Measurements from ENCODE around the gene CARM1. TPM values are rescaled to one million over a fixed set of nuclear protein-coding genes. Genes with fewer than 3 reads are reported as not detected.

Gene CARM1
- polyA plus RNA-seq, 1 donor from 2014 or later, result 22.3 TPM

- Histone ChIP-seq H3K27ac (ENCODE audit: low read length) (peak overlapping the region; percentile 53), H4K20me1 (ENCODE audit: insufficient read depth) (no peaks in the 10 kb centered on the region), H2AFZ (ENCODE audit: low read depth, low read length) (peak overlapping the region; percentile 27), H3K9ac (ENCODE audit: low read length) (peak overlapping the region; percentile 84), H3K79me2 (replicated peaks; ENCODE audit: insufficient read depth, low read length) (peaks cover 23% of the 10 kb centered on the region), H3K36me3 (ENCODE audit: insufficient read depth, low read length) (no peaks in the 10 kb centered on the region), H3K9me2 (ENCODE audit: insufficient read depth, low read length) (no peaks in the 10 kb centered on the region), H3F3A (ENCODE audit: insufficient read depth, low read length, poor library complexity, severe bottlenecking) (no peaks in the 10 kb centered on the region), H3K27me3 (ENCODE audit: insufficient read depth, low read depth, low read length) (no peaks in the 10 kb centered on the region), H3K4me3 (ENCODE audit: low read length) (peak overlapping the region; percentile 98), H3K9me3 (ENCODE audit: low read length) (no peaks in the 10 kb centered on the region), H3K4me2 (ENCODE audit: low read length) (peak overlapping the region; percentile 85)
- TF ChIP-seq TAF1 (IDR thresholded peaks at IDR 0.05; ENCODE audit: low read depth), result no peak
These were observed 56.6 kb downstream of the CARM1 start for GRCh38 chr19:10927730-10928562.

- Histone ChIP-seq H3K36me3 (ENCODE audit: insufficient read depth, low read length) (no peaks in the 10 kb centered on the region), H3K9me3 (ENCODE audit: low read length) (no peaks in the 10 kb centered on the region), H2AFZ (ENCODE audit: low read depth, low read length) (peak within 1 kb of the TSS; percentile 27), H4K20me1 (ENCODE audit: insufficient read depth) (no peaks in the 10 kb centered on the region), H3K4me3 (ENCODE audit: low read length) (peak within 1 kb of the TSS; percentile 98), H3K79me2 (replicated peaks; ENCODE audit: insufficient read depth, low read length) (peaks cover 23% of the 10 kb centered on the region), H3K4me2 (ENCODE audit: low read length) (peak within 1 kb of the TSS; percentile 85), H3K27ac (ENCODE audit: low read length) (peak within 1 kb of the TSS; percentile 64), H3K9ac (ENCODE audit: low read length) (peak within 1 kb of the TSS; percentile 84), H3K9me2 (ENCODE audit: insufficient read depth, low read length) (no peaks in the 10 kb centered on the region), H3F3A (ENCODE audit: insufficient read depth, low read length, poor library complexity, severe bottlenecking) (no peaks in the 10 kb centered on the region), H3K27me3 (ENCODE audit: insufficient read depth, low read depth, low read length) (no peaks in the 10 kb centered on the region)
- TF ChIP-seq, protein P1, sequence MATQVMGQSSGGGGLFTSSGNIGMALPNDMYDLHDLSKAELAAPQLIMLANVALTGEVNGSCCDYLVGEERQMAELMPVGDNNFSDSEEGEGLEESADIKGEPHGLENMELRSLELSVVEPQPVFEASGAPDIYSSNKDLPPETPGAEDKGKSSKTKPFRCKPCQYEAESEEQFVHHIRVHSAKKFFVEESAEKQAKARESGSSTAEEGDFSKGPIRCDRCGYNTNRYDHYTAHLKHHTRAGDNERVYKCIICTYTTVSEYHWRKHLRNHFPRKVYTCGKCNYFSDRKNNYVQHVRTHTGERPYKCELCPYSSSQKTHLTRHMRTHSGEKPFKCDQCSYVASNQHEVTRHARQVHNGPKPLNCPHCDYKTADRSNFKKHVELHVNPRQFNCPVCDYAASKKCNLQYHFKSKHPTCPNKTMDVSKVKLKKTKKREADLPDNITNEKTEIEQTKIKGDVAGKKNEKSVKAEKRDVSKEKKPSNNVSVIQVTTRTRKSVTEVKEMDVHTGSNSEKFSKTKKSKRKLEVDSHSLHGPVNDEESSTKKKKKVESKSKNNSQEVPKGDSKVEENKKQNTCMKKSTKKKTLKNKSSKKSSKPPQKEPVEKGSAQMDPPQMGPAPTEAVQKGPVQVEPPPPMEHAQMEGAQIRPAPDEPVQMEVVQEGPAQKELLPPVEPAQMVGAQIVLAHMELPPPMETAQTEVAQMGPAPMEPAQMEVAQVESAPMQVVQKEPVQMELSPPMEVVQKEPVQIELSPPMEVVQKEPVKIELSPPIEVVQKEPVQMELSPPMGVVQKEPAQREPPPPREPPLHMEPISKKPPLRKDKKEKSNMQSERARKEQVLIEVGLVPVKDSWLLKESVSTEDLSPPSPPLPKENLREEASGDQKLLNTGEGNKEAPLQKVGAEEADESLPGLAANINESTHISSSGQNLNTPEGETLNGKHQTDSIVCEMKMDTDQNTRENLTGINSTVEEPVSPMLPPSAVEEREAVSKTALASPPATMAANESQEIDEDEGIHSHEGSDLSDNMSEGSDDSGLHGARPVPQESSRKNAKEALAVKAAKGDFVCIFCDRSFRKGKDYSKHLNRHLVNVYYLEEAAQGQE (IDR thresholded peaks at IDR 0.05; ENCODE audit: borderline replicate concordance), result peak; percentile 70
- peak; percentile 79 for TF ChIP-seq MXI1 (conservative IDR thresholded peaks at IDR 0.05; ENCODE audit: poor library complexity, severe bottlenecking)
- TF ChIP-seq RAD21 (conservative IDR thresholded peaks at IDR 0.05), result no peak
- peak; percentile 65 for TF ChIP-seq EP300 (conservative IDR thresholded peaks at IDR 0.05; ENCODE audit: poor library complexity, severe bottlenecking)
- peak; percentile 89 for TF ChIP-seq TAF1 (IDR thresholded peaks at IDR 0.05; ENCODE audit: low read depth)
- TF ChIP-seq POLR2AphosphoS5 (IDR thresholded peaks at IDR 0.05), result peak; percentile 82
- TF ChIP-seq, protein P2, sequence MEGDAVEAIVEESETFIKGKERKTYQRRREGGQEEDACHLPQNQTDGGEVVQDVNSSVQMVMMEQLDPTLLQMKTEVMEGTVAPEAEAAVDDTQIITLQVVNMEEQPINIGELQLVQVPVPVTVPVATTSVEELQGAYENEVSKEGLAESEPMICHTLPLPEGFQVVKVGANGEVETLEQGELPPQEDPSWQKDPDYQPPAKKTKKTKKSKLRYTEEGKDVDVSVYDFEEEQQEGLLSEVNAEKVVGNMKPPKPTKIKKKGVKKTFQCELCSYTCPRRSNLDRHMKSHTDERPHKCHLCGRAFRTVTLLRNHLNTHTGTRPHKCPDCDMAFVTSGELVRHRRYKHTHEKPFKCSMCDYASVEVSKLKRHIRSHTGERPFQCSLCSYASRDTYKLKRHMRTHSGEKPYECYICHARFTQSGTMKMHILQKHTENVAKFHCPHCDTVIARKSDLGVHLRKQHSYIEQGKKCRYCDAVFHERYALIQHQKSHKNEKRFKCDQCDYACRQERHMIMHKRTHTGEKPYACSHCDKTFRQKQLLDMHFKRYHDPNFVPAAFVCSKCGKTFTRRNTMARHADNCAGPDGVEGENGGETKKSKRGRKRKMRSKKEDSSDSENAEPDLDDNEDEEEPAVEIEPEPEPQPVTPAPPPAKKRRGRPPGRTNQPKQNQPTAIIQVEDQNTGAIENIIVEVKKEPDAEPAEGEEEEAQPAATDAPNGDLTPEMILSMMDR (IDR thresholded peaks at IDR 0.05; ENCODE audit: poor library complexity, severe bottlenecking), result peak; percentile 38
- peak; percentile 49 for TF ChIP-seq SMC3 (conservative IDR thresholded peaks at IDR 0.05; ENCODE audit: poor library complexity)
- TF ChIP-seq EZH2 (IDR thresholded peaks at IDR 0.05; ENCODE audit: borderline replicate concordance, insufficient read depth, low read length, poor library complexity, severe bottlenecking), result no peak
These were observed 57.4 kb downstream of the CARM1 start, which contains the start of the genes TIMM29 and YIPF2 for GRCh38 chr19:10928563-10929401. Gene TIMM29 (plus strand): TSS chr19:10928811. CDS start chr19:10928823, 12 bp downstream. Gene YIPF2 (minus strand): TSS chr19:10928639. CDS start chr19:10928410, 229 bp downstream.

Data from neural cell (in vitro differentiated cells).